IPS-18c (cell line): ENCODE measurements around the gene PSG6.
"Not testable (repeated sequence)": the region's sequence is repeated elsewhere in the genome, so short reads cannot be mapped to it uniquely, and the experiment has no call there.

Source experiments
- H3K4me3 ChIP-seq: 2 replicates; pipeline ENCODE4 v1.7.0; 2013; ENCODE audit warnings: low read depth, mild to moderate bottlenecking, low read length, moderate library complexity; ENCODE audit not compliant: insufficient read depth
- H3K9me3 ChIP-seq: one replicate; pipeline ENCODE4 v1.6.1; 2013; ENCODE audit warnings: mild to moderate bottlenecking, low read length, moderate library complexity; ENCODE audit not compliant: control insufficient read depth, insufficient read depth

The PSG6 gene

DNA sequence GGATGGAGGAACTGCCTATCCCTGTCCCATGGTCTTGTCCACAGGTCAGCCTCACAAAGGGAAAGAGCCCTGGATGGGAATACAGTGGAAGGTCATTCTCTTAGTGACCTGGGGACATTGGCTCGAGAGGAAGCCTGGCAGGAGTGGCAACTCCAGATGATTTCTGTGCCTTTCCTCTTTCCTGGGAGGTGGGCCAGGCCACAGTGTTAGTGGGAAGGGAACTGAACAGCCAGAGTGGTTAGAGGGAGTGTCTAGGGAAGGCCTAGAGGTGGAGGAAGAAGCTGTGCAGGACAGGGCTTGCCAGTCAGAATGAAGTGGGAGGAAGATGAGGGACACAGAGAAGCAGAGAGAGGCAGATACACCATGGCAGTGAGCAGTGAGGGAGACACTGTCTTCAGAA lies 41.8 kb downstream of the PSG6 start:
- H3K4me3 ChIP-seq, H3K9me3 ChIP-seq: not testable (repeated sequence)

DNA sequence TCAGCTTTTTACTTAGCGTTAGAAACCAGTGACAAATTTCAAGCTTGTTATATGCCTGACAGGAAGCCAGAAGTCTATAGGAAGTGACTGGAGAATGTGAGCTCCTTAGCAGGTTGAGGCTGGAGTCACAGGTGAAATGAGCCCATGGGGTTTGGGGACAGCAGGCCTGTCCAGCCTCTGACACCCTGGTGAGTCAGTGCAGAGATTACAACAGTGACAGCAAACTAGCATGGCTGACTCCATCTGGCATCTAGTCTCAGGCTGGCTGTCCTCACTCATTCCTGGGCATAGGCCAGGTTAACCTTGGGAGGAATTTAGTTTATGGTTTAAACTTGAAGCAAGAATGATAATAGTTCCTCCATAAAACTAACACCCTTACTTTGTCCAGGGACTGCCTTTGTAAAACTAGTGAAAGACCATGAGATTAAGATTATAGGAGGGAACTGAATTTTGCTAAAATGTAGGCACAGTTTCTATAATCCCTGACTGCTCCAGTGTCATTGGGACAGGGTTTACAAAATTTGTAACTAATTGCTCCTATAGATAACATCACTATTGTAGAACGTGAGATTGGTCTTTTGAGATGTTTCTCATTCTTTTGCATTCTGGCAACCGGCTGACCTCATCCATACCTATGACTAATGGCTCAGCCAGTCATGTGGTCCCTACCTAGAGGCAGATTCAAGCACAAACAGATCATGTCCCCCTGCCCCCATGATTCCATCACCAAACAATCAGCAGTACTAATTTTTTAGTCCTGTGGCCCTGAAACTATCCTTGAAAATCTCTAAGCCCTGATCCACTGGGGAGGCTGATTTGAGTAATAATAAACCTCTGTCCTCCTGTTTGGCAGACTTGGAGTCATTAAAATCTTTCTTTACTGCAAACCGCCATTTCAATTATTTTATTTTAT lies 42.5 kb downstream of the PSG6 start:
- not testable (repeated sequence) for H3K4me3 ChIP-seq, H3K9me3 ChIP-seq

DNA sequence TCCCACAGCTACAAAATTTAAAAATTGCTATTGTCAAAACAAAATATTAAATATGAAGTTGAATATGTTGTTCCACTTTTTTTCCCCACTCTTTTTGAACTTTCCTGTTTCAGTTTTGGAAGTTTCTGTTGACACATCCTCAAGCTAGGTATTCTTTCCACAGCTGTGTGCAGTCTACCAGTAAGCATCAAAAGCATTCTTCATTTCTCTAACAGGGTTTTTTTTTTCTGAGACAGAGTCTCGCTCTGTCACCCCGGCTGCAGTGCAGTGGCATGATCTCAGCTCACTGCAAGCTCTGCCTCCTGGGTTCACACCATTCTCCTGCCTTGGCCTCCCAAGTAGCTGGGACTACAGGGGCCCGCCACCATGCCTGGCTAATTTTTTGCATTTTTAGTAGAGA lies 43.6 kb downstream of the PSG6 start:
- H3K4me3 ChIP-seq, H3K9me3 ChIP-seq: not testable (repeated sequence)

DNA sequence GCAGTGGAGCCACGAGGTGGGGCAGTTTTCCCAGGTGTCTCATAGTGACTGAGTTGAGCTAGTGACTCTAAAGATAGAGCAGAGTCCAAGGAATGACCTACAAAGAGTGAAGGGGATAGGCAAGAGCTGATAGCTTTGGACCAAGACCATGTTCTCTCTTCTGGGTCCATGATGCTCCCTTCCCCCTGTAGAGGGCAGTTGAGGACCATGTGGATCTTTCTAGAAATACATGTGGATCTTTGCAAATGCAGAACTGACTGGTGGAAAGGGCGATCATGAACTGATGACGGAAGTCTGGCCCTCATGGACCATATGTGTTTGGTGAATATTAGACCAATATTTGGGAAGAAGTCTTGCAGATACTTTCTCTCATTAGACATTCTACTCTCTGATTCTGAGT lies 45.1 kb downstream of the PSG6 start:
- H3K4me3 ChIP-seq: no peak overlapping the region
- H3K9me3 ChIP-seq: no peaks in the 10 kb centered on the region

DNA sequence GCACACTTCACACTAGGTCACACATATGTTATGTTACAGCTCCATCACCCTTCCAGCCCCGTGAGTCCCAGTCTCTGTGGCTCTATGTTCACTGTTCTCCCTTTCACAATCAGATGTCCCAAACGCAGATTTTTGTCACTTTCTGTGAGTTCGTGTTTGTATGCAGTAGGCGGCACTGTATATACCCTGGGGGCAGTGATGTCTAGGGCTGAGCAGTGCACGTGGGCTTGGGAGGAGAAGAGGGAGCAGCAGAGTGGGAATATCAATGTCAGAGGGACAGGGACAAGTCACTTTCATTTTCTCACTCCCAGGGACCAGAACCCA lies 60.2 kb downstream of the PSG6 start:
- H3K9me3 ChIP-seq: no peaks in the 10 kb centered on the region
- H3K4me3 ChIP-seq: no peak overlapping the region

DNA sequence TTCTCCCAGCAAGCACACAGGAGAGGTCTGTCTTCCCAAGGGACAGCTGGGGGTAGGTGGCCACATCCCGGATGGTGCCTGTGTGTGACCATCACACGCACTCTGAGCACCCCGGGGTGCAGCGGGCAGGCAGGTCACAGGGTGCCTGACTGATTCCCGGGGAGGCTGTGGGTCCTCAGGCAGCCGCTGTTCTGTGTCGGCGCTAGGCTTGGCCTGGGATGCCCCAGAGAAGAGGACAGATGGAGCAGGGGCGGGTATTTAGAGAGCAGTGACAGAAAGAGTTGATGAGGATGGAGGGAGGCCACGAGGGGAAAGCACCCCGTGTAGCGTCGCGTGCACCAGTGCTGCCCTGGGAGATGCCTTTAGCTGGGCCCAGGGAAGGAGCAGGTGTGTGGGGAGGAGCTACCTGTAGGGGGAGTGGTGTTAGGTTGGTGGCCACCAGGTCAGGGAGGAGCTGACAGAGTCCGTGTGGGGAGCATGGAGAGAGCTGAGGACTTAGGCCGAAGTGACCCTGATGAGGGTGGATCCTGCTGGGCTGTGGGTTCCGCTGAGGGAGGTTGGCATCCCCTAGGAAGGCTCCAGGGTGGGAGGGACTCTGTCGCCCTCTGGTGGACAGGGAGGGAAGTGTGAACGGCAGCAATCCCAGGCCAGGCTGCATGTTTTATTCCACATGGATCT lies 60.7 kb downstream of the PSG6 start:
- not testable (repeated sequence) for H3K9me3 ChIP-seq, H3K4me3 ChIP-seq

DNA sequence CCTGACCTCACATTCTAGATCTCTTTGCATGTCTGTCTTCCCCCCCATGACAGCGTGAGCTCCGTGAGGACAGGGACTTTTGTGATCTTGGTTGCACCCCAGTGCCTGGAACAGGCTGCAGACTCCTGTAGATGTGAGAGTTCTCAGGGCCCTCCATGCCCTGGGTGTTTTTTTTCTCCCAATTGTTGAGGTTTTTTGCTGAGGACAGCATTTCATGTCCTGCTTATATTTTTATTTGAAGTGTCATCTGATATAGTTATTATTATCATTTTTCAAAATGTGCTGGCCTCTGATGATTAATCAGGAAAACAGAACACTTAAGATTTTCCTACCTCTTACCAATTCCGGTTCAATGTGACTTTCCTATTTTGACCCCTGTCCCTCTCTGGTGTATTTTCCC lies 62.9 kb downstream of the PSG6 start:
- not testable (repeated sequence) for H3K4me3 ChIP-seq, H3K9me3 ChIP-seq

DNA sequence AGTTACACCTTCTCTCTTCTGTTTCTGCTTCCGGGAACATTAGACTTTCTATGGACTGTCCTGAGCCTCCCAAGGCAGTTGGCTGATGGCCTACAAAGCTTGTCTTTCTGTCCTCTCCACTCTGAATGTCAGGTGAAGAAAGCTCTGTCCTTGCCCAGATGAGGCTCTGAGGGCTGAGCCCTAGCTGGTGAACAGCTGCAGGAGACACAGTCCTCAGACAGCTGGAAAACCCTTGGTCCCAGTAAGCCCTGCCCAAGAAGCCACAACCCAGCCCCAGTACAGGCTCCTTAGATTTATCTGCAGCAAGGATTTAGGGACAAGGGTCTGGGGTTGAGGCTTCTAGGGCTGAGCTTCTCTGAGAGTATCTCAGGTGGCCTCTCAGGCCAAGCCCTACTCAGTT lies 64.5 kb downstream of the PSG6 start:
- H3K9me3 ChIP-seq, H3K4me3 ChIP-seq: not testable (repeated sequence)

DNA sequence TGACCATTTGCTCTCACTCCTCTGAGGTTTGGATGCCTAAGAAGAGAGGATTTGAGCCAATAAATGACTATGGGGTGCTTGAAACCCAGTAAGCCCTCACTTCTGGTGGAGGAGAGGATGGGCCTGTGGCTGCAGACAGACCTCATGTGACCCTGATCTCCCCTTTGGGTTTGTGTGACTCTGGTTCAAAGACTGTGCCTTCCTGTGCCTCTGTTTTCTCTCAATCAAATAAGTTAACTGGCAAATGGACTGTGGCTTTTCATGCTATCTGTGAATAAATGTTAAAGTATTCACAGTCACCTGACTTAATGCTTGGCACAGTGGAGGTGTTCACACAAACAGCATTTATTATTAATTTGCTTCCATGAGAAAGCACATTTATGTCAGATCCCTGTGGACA lies 64.9 kb downstream of the PSG6 start:
- not testable (repeated sequence) for H3K4me3 ChIP-seq, H3K9me3 ChIP-seq
